ENCODE data around the gene OBSL1.

DNA sequence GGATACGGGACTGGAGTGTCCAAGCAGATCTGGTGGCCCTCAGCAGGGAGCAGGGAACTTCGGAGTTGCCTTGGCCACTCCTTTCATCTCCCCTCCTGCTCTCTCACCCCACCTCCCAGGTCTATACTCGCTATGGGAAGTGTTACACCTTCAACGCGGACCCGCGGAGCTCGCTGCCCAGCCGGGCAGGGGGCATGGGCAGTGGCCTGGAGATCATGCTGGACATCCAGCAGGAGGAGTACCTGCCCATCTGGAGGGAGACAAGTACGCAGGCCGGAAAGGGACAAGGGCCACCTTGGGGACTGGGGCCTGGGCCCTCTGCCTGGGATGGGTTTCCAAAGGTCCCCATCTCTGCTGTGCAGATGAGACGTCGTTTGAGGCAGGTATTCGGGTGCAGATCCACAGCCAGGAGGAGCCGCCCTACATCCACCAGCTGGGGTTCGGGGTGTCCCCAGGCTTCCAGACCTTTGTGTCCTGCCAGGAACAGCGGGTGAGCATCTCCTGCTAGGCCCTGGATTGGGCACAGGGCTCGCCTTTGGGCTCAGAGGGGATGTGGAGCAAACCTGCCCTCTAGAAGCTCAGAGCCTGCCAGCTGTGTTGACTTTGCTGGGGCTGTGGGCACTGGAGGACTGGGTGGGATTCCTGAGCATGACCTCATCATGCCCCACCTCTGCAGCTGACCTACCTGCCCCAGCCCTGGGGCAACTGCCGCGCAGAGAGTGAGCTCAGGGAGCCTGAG, 39.5 kb downstream of the OBSL1 start:
- no peak for TF ChIP-seq EP300 (IDR thresholded peaks at IDR 0.05)
- TF ChIP-seq, protein P1, sequence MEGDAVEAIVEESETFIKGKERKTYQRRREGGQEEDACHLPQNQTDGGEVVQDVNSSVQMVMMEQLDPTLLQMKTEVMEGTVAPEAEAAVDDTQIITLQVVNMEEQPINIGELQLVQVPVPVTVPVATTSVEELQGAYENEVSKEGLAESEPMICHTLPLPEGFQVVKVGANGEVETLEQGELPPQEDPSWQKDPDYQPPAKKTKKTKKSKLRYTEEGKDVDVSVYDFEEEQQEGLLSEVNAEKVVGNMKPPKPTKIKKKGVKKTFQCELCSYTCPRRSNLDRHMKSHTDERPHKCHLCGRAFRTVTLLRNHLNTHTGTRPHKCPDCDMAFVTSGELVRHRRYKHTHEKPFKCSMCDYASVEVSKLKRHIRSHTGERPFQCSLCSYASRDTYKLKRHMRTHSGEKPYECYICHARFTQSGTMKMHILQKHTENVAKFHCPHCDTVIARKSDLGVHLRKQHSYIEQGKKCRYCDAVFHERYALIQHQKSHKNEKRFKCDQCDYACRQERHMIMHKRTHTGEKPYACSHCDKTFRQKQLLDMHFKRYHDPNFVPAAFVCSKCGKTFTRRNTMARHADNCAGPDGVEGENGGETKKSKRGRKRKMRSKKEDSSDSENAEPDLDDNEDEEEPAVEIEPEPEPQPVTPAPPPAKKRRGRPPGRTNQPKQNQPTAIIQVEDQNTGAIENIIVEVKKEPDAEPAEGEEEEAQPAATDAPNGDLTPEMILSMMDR (IDR thresholded peaks at IDR 0.05), result no peak

All from ovary (tissue), 3 donors.